Measurements from ENCODE around the gene CACNB1.

- TF ChIP-seq EP300 (conservative IDR thresholded peaks at IDR 0.05; ENCODE audit: poor library complexity, severe bottlenecking) = no peak
- TF ChIP-seq RAD21 (conservative IDR thresholded peaks at IDR 0.05) = no peak
- TF ChIP-seq CTCF (IDR thresholded peaks at IDR 0.05; ENCODE audit: poor library complexity, severe bottlenecking) = no peak
- TF ChIP-seq EZH2 (IDR thresholded peaks at IDR 0.05; ENCODE audit: borderline replicate concordance, insufficient read depth, low read length, poor library complexity, severe bottlenecking) = no peak
- TF ChIP-seq MXI1 (conservative IDR thresholded peaks at IDR 0.05; ENCODE audit: poor library complexity, severe bottlenecking) = no peak
- TF ChIP-seq, protein P1, sequence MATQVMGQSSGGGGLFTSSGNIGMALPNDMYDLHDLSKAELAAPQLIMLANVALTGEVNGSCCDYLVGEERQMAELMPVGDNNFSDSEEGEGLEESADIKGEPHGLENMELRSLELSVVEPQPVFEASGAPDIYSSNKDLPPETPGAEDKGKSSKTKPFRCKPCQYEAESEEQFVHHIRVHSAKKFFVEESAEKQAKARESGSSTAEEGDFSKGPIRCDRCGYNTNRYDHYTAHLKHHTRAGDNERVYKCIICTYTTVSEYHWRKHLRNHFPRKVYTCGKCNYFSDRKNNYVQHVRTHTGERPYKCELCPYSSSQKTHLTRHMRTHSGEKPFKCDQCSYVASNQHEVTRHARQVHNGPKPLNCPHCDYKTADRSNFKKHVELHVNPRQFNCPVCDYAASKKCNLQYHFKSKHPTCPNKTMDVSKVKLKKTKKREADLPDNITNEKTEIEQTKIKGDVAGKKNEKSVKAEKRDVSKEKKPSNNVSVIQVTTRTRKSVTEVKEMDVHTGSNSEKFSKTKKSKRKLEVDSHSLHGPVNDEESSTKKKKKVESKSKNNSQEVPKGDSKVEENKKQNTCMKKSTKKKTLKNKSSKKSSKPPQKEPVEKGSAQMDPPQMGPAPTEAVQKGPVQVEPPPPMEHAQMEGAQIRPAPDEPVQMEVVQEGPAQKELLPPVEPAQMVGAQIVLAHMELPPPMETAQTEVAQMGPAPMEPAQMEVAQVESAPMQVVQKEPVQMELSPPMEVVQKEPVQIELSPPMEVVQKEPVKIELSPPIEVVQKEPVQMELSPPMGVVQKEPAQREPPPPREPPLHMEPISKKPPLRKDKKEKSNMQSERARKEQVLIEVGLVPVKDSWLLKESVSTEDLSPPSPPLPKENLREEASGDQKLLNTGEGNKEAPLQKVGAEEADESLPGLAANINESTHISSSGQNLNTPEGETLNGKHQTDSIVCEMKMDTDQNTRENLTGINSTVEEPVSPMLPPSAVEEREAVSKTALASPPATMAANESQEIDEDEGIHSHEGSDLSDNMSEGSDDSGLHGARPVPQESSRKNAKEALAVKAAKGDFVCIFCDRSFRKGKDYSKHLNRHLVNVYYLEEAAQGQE (IDR thresholded peaks at IDR 0.05; ENCODE audit: borderline replicate concordance) = no peak
These were observed 1.8 kb downstream of the CACNB1 start for GRCh38 chr17:39195568-39196160.
